Neutrophil (primary cell): Measurements from ENCODE around the gene HIVEP3.

ENCODE experiments used
- H3K27ac ChIP-seq: fragments of 200-600 bp; sonication (generic); 2 replicates; pipeline ENCODE4 v1.5.1; 2016; ENCODE audit warnings: mild to moderate bottlenecking, moderate library complexity
- H3K27me3 ChIP-seq: fragments of 200-600 bp; sonication (generic); 2 replicates; pipeline ENCODE4 v1.6.0; 2016; ENCODE audit warnings: mild to moderate bottlenecking
- H3K36me3 ChIP-seq: fragments of 200-600 bp; sonication (generic); 2 replicates; pipeline ENCODE4 v1.5.1; 2017
- H3K4me1 ChIP-seq, 2 experiments: fragments of 200-600 bp in 1 of 2; sonication (generic) in 1 of 2; 1 replicate in 1 of 2; 2 replicates in 1 of 2; pipeline versions ENCODE4 v1.5.1 to v1.6.1; 2013 to 2016; ENCODE audit warnings: low read depth in 1 of 2, low read length in 1 of 2, mild to moderate bottlenecking in 1 of 2, moderate library complexity in 1 of 2; ENCODE audit not compliant: control insufficient read depth in 1 of 2, insufficient read depth in 1 of 2
- H3K4me3 ChIP-seq, 2 experiments: fragments of 200-600 bp in 1 of 2; sonication (generic) in 1 of 2; 1 replicate in 1 of 2; 2 replicates in 1 of 2; pipeline ENCODE4 v1.5.1; 2013 to 2016; ENCODE audit warnings: low read depth in 1 of 2, low read length in 1 of 2, mild to moderate bottlenecking in 1 of 2, moderate library complexity in 1 of 2
- H3K9me3 ChIP-seq: fragments of 200-600 bp; sonication (generic); 2 replicates; pipeline ENCODE4 v1.5.1; 2016
- CTCF ChIP-seq: fragments of 200-600 bp; sonication (generic); IDR thresholded peaks from 2 replicates; pipeline ENCODE4 v1.5.1; 2016; ENCODE audit warnings: antibody characterized with exemption

The HIVEP3 gene

GRCh38 chr1:41492341-41492848 lies 426.3 kb downstream of the HIVEP3 start:
- Histone ChIP-seq H3K27ac (no peak overlapping the region), H3K4me3 (no peak overlapping the region), H3K36me3 (no peaks in the 10 kb centered on the region), H3K4me1 (no peaks in the 10 kb centered on the region), H3K9me3 (no peaks in the 10 kb centered on the region), H3K27me3 (peaks cover 53% of the 10 kb centered on the region)
- TF ChIP-seq CTCF, result no peak

GRCh38 chr1:41490911-41491310 lies 427.8 kb downstream of the HIVEP3 start:
- Histone ChIP-seq H3K36me3 (no peaks in the 10 kb centered on the region), H3K27ac (no peak overlapping the region), H3K4me3 (no peak overlapping the region), H3K9me3 (no peaks in the 10 kb centered on the region), H3K4me1 (no peaks in the 10 kb centered on the region), H3K27me3 (peaks cover 54% of the 10 kb centered on the region)
- TF ChIP-seq CTCF, result no peak

GRCh38 chr1:41489561-41489960 lies 429.2 kb downstream of the HIVEP3 start:
- H3K9me3 ChIP-seq, result no peaks in the 10 kb centered on the region
- no peak for TF ChIP-seq CTCF
- H3K4me3 ChIP-seq, result no peak overlapping the region

GRCh38 chr1:41488040-41488951 lies 430.4 kb downstream of the HIVEP3 start:
- no peak overlapping the region for H3K27ac ChIP-seq
- peaks cover 54% of the 10 kb centered on the region for H3K27me3 ChIP-seq

More at GRCh38 chr1:41489561-41489960, 429.2 kb downstream of the HIVEP3 start:
- H3K27ac ChIP-seq, result no peak overlapping the region
- no peaks in the 10 kb centered on the region for H3K4me1 ChIP-seq
- peaks cover 54% of the 10 kb centered on the region for H3K27me3 ChIP-seq
- no peaks in the 10 kb centered on the region for H3K36me3 ChIP-seq

More at GRCh38 chr1:41488040-41488951, 430.4 kb downstream of the HIVEP3 start:
- no peak for TF ChIP-seq CTCF
- Histone ChIP-seq H3K36me3 (no peaks in the 10 kb centered on the region), H3K9me3 (no peaks in the 10 kb centered on the region), H3K4me1 (no peaks in the 10 kb centered on the region), H3K4me3 (no peak overlapping the region)
